Endothelial cell of umbilical vein (primary cell): ENCODE data around the gene ADAM33.

Experiments used
- EZH2 ChIP-seq: IDR thresholded peaks from 2 replicates; pipeline ENCODE4 v1.6.1; 2012; ENCODE audit warnings: borderline replicate concordance, low read depth, mild to moderate bottlenecking, moderate library complexity, low read length, inconsistent platforms; ENCODE audit not compliant: severe bottlenecking
- FOS ChIP-seq: IDR thresholded peaks from 2 replicates; pipeline ENCODE4 v1.6.1; 2011; ENCODE audit warnings: mild to moderate bottlenecking, low read length, moderate library complexity, borderline replicate concordance; ENCODE audit not compliant: insufficient read depth
- POLR2A ChIP-seq: IDR thresholded peaks from 2 replicates; pipeline ENCODE4 v1.6.1; 2012; ENCODE audit warnings: low read depth, mild to moderate bottlenecking, control low read depth, low read length
- POLR2AphosphoS5 ChIP-seq: IDR thresholded peaks from 2 replicates; pipeline ENCODE4 v1.6.1; 2012; ENCODE audit warnings: low read depth, mild to moderate bottlenecking, control low read depth, low read length, moderate library complexity; ENCODE audit not compliant: insufficient read depth
- TF ChIP-seq, protein P1 (sequence below), 2 donors: IDR thresholded peaks; 1 replicate in 1 of 2; 2 replicates in 1 of 2; pipeline ENCODE4 v1.5.1; 2011; ENCODE audit warnings: low read length in 2 of 2, mild to moderate bottlenecking in 2 of 2, moderate library complexity in 2 of 2, control low read depth in 1 of 2, inconsistent platforms in 1 of 2, low read depth in 1 of 2; ENCODE audit not compliant: insufficient read depth in 1 of 2; ENCODE audit errors: extremely low read depth in 1 of 2
- TF ChIP-seq, protein P2 (sequence below): IDR thresholded peaks from 2 replicates; pipeline ENCODE4 v1.6.1; 2011; ENCODE audit not compliant: insufficient read depth, insufficient read length

DNA sequence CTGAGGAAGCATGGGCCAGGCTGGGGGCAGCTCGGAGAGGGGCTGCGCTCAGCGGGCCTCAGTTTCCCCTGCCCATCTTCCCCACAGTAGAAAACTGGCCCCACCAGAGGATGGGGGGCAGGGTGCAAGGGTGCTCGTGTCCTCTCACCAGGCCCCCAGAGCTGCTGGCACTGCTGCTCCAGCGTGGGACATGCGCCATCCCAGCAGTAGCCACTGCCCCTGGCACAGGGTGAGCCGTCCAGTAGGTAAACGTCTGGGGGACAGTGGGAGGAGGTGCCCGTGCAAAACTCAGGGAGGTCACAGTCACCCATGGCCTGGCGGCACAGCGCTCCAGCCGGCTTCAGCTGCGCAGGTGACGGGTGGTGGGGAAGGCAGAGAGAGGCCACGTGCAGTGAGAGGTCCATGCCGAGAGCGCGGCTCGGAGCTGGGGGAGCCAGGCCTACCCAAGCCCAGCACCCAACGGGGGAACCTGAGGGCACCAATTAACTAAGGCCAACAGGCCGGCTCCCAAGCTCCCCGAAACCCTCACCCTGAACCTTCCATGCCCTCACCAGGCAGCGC lies 9.7 kb downstream of the ADAM33 start:
- no peak for TF ChIP-seq POLR2A
- TF ChIP-seq, protein P1, sequence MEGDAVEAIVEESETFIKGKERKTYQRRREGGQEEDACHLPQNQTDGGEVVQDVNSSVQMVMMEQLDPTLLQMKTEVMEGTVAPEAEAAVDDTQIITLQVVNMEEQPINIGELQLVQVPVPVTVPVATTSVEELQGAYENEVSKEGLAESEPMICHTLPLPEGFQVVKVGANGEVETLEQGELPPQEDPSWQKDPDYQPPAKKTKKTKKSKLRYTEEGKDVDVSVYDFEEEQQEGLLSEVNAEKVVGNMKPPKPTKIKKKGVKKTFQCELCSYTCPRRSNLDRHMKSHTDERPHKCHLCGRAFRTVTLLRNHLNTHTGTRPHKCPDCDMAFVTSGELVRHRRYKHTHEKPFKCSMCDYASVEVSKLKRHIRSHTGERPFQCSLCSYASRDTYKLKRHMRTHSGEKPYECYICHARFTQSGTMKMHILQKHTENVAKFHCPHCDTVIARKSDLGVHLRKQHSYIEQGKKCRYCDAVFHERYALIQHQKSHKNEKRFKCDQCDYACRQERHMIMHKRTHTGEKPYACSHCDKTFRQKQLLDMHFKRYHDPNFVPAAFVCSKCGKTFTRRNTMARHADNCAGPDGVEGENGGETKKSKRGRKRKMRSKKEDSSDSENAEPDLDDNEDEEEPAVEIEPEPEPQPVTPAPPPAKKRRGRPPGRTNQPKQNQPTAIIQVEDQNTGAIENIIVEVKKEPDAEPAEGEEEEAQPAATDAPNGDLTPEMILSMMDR (IDR thresholded peaks at IDR 0.05; ENCODE audit: extremely low read depth in 1 of 2, insufficient read depth in 1 of 2, low read depth in 1 of 2, low read length in 2 of 2): no peak
- TF ChIP-seq, protein P2, sequence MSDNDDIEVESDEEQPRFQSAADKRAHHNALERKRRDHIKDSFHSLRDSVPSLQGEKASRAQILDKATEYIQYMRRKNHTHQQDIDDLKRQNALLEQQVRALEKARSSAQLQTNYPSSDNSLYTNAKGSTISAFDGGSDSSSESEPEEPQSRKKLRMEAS: no peak
- no peak for TF ChIP-seq POLR2AphosphoS5
- no peak for TF ChIP-seq EZH2
- no peak for TF ChIP-seq FOS
